ENCODE measurements around the gene LAG3. TPM values are rescaled to one million over a fixed set of nuclear protein-coding genes. Genes with fewer than 3 reads are reported as not detected.
A peak's percentile ranks its signal among the peaks of the same experiment; 100 is the strongest.

The LAG3 gene
- total RNA-seq, 4 donors from 2014 or later, result not detected

DNA sequence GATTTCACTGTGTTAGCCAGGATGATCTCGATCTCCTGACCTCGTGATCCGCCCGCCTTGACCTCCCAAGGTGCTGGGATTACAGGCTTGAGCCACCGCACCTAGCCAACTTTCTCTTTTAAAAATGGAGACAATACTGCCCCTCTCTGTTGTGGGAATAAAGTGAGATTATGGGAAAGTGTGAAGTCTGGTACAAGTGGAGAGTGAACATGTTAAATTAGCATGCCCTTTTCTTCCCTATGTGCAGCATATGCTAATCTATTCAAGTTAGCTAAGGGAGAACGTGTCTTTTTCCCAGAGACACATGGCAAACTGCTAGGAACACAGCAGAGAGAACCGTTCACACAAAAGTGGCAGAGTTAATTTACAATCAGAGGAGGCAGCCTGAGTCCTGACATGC, 47.0 kb upstream of the LAG3 start:
- H3K27me3 ChIP-seq, result no peaks in the 10 kb centered on the region
- no peak for ATAC-seq
- intact Hi-C loops (cut with DNase I; ENCODE audit: low total_unique reads), result no loop called here
- no peak overlapping the region for H3K27ac ChIP-seq
- DNase-seq, result no peak
- TF ChIP-seq POLR2A (IDR thresholded peaks at IDR 0.05), result no peak
- in situ Hi-C loops (cut with MboI; ENCODE audit: low sequenced_read_pairs in 4 of 4), result loop anchor here in 1 of 4 donors (10.0 kb wide), 1 partner anchor 61 kb away; the partner anchor contains the start of gene ING4
- no peak overlapping the region for H3K4me3 ChIP-seq
- H3K9me3 ChIP-seq, result no peaks in the 10 kb centered on the region
- peaks cover 2 to 35% of the 10 kb centered on the region in 2 donors for H3K36me3 ChIP-seq
- peaks cover 6 to 10% of the 10 kb centered on the region in 2 donors for H3K4me1 ChIP-seq

DNA sequence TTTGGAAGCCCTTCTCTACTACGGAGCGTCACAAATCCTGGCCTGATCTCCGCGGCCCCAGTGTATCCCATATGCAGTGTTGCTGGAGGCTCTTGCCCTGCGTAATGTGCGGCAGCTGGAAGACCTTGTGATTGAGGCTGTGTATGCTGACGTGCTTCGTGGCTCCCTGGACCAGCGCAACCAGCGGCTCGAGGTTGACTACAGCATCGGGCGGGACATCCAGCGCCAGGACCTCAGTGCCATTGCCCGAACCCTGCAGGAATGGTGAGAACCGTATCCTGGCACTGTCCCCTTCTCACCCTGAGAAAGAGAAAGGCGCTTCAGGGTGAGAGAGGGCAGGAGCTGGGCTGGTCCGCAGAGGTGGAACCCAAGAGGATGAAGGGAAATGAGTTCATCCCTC, 43.1 kb upstream of the LAG3 start:
- no peak for DNase-seq
- intact Hi-C loops (cut with DNase I; ENCODE audit: low total_unique reads) (no loop called here), in situ Hi-C loops (cut with MboI; ENCODE audit: low sequenced_read_pairs in 4 of 4) (loop anchor here in 1 of 4 donors (10.0 kb wide), 1 partner anchor 64 kb away; the partner anchor contains the start of gene ING4)
- ATAC-seq, result no peak
- Histone ChIP-seq H3K9me3 (no peaks in the 10 kb centered on the region), H3K4me1 (peaks cover 6 to 9% of the 10 kb centered on the region in 2 donors), H3K36me3 (peaks cover 2 to 57% of the 10 kb centered on the region in 2 donors), H3K27ac (no peak overlapping the region), H3K27me3 (no peaks in the 10 kb centered on the region), H3K4me3 (no peak overlapping the region)
- no peak for TF ChIP-seq POLR2A (IDR thresholded peaks at IDR 0.05)
- TF ChIP-seq, protein P1, sequence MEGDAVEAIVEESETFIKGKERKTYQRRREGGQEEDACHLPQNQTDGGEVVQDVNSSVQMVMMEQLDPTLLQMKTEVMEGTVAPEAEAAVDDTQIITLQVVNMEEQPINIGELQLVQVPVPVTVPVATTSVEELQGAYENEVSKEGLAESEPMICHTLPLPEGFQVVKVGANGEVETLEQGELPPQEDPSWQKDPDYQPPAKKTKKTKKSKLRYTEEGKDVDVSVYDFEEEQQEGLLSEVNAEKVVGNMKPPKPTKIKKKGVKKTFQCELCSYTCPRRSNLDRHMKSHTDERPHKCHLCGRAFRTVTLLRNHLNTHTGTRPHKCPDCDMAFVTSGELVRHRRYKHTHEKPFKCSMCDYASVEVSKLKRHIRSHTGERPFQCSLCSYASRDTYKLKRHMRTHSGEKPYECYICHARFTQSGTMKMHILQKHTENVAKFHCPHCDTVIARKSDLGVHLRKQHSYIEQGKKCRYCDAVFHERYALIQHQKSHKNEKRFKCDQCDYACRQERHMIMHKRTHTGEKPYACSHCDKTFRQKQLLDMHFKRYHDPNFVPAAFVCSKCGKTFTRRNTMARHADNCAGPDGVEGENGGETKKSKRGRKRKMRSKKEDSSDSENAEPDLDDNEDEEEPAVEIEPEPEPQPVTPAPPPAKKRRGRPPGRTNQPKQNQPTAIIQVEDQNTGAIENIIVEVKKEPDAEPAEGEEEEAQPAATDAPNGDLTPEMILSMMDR (IDR thresholded peaks at IDR 0.05 in 4 of 5, conservative IDR thresholded peaks at IDR 0.05 in 1 of 5), result no peak

DNA sequence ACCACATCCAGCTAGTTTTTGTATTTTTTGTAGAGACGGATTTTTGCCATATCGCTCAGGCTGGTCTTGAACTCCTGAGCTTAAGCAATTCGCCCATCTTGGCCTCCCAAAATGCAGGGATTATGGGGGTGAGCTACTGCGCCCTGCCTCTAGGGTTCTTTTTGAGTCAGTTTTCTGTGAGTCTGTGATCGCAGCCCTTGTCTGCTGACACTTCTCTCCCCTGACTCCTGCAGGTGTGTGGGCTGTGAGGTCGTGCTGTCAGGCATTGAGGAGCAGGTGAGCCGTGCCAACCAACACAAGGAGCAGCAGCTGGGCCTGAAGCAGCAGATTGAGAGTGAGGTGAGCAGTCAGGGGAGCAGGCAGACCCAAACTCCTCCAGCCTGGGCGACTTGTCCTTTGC, 42.2 kb upstream of the LAG3 start:
- Histone ChIP-seq H3K27ac (no peak overlapping the region), H3K36me3 (peaks cover 2 to 56% of the 10 kb centered on the region in 2 donors), H3K9me3 (no peaks in the 10 kb centered on the region), H3K4me3 (no peak overlapping the region), H3K4me1 (no peaks in the 10 kb centered on the region), H3K27me3 (no peaks in the 10 kb centered on the region)
- intact Hi-C loops (cut with DNase I; ENCODE audit: low total_unique reads) (no loop called here), in situ Hi-C loops (cut with MboI; ENCODE audit: low sequenced_read_pairs in 4 of 4) (loop anchor here in 1 of 4 donors (10.0 kb wide), 1 partner anchor 115 kb away; the partner anchor contains the start of gene GNB3)
- TF ChIP-seq POLR2A (IDR thresholded peaks at IDR 0.05), result no peak
- TF ChIP-seq, protein P1 (IDR thresholded peaks at IDR 0.05 in 4 of 5, conservative IDR thresholded peaks at IDR 0.05 in 1 of 5), result no peak
- no peak for ATAC-seq
- DNase-seq, result no peak

DNA sequence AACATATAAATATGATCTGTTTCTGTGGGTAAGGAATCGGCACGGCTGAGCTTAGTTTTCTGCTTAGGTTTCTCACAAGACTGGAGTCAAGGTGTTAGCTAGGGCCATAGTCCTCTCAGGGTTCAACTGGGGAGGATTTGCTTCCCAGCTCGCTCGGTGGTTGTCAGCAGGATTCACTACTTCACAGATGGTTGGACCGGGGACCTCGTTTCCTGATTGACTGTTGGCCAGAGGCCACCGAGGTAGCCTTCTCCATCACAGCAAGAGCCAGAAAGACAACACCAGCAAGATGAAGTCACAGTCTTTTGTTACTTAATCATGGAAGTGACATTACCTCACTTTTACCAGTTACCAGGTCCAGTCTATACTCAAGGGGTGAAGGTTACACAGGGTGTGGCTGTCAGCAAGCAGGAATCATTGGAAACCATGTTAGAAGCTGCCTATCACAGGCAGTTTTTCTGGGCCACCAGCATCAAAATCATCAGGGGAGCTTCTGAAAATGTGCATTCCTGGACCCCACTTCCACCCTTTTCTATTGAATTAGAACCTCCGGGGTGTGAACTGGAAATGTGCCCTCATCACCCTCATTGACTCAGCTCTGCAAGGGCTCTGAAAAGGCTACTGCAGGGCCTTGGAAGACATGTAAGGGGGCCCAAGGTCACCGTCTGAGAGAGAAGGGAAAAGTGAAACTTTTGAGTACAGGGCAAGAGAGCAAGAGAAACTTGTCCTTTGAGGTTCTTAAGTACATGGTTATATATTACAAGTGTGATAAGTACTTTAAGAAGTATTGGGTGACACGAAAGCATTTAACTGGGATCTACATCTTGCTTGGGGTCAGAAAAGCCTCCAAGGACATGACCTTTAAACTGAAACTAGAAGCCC, 37.6 kb upstream of the LAG3 start:
- intact Hi-C loops (cut with DNase I; ENCODE audit: low total_unique reads) (loop anchor here (1.0 to 5.0 kb wide), 3 partner anchors 19 to 93 kb away; partner anchors contain the start of genes MLF2 and P3H3), in situ Hi-C loops (cut with MboI; ENCODE audit: low sequenced_read_pairs in 4 of 4) (loop anchor here in 1 of 4 donors (5.0 to 10.0 kb wide), 2 partner anchors 48 to 110 kb away; partner anchors contain the start of gene GNB3)
- H3K4me3 ChIP-seq, result no peak overlapping the region
- H3K9me3 ChIP-seq, result no peaks in the 10 kb centered on the region
- H3K4me1 ChIP-seq, result peaks cover 0 to 9% of the 10 kb centered on the region in 2 donors
- TF ChIP-seq, protein P1 (IDR thresholded peaks at IDR 0.05 in 4 of 5, conservative IDR thresholded peaks at IDR 0.05 in 1 of 5), result no peak
- no peak for TF ChIP-seq POLR2A (IDR thresholded peaks at IDR 0.05)
- H3K27me3 ChIP-seq, result no peaks in the 10 kb centered on the region
- H3K36me3 ChIP-seq, result peaks cover 0 to 28% of the 10 kb centered on the region in 2 donors
- H3K27ac ChIP-seq, result peak overlapping the region in 3 of 4 donors; percentile 69 to 76 (median 76)
- no peak for ATAC-seq
- no peak for DNase-seq
